Adrenal gland (tissue), 5 donors: ENCODE data around the gene CNOT8.

Experiments used
- POLR2A ChIP-seq, 2 donors: fragments of 450-650 bp; IDR thresholded peaks; one replicate each; pipeline ENCODE4 v1.6.1; 2017; ENCODE audit warnings: antibody characterized with exemption in 2 of 2, mild to moderate bottlenecking in 2 of 2, moderate library complexity in 1 of 2
- TF ChIP-seq, protein P1 (sequence below), 6 experiments: fragments of 450-650 bp in 4 of 6; fragments of 200-600 bp in 2 of 6; sonication (generic) in 1 of 6; IDR thresholded peaks; 1 replicate in 5 of 6; 2 replicates in 1 of 6; pipeline versions ENCODE4 v1.5.1 to v1.8.0; 2016 to 2021; ENCODE audit warnings: antibody characterized with exemption in 6 of 6, mild to moderate bottlenecking in 2 of 6, moderate library complexity in 1 of 6
- donor health status: DM: no; HTN: no; CAD: no.

DNA sequence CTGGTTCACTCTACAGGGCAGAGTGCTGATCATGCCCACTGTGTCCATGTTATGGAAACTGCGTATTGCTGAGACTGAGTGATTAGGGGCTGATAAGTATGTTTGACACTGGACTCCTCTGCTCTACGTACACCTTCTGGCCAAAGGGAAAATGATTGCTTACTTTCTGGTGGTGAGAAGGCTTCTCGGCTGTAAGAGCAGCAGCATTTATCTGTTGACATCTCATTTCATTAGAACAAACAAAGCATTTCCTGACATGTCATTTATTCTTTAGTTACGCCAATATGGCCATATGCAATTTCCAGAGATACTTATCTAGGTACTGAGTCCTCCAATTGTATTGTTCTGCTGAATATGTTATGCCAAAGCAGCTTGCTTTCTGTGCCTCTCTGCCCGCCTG is 13.6 kb upstream of the CNOT8 start:
- TF ChIP-seq POLR2A (IDR thresholded peaks at IDR 0.05) = no peak
- TF ChIP-seq, protein P1, sequence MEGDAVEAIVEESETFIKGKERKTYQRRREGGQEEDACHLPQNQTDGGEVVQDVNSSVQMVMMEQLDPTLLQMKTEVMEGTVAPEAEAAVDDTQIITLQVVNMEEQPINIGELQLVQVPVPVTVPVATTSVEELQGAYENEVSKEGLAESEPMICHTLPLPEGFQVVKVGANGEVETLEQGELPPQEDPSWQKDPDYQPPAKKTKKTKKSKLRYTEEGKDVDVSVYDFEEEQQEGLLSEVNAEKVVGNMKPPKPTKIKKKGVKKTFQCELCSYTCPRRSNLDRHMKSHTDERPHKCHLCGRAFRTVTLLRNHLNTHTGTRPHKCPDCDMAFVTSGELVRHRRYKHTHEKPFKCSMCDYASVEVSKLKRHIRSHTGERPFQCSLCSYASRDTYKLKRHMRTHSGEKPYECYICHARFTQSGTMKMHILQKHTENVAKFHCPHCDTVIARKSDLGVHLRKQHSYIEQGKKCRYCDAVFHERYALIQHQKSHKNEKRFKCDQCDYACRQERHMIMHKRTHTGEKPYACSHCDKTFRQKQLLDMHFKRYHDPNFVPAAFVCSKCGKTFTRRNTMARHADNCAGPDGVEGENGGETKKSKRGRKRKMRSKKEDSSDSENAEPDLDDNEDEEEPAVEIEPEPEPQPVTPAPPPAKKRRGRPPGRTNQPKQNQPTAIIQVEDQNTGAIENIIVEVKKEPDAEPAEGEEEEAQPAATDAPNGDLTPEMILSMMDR (IDR thresholded peaks at IDR 0.05) = no peak
